ENCODE measurements around the gene RNF14. TPM values are rescaled to one million over a fixed set of nuclear protein-coding genes. Genes with fewer than 3 reads are reported as not detected.

RNF14 gene
- total RNA-seq, 5 donors from 2014 or later (not counting 1 experiment from before 2014, with no cell fraction given): 16.4 to 35.8 (median 28.2) TPM

GRCh38 chr5:141923448-141924313 is 45.2 kb upstream of the RNF14 start, which contains the start of gene DELE1:
Gene DELE1 (plus strand): TSS chr5:141923871. CDS start chr5:141923942, 71 bp downstream.
- Histone ChIP-seq H3K4me3 (ENCODE audit: control insufficient read depth in 1 of 2, extremely low read depth in 1 of 2, low read length in 1 of 2) (peak within 1 kb of the TSS; percentile 73 to 76), H3K27me3 (replicated peaks in 1 of 2; ENCODE audit: control insufficient read depth in 2 of 2, extremely low read depth in 1 of 2, insufficient read depth in 2 of 2, low read length in 1 of 2) (no peaks in the 10 kb centered on the region), H3K4me1 (ENCODE audit: control insufficient read depth in 1 of 2, extremely low read depth in 1 of 2, insufficient read depth in 2 of 2, low read length in 2 of 2) (peaks cover 5 to 24% of the 10 kb centered on the region in 2 experiments), H3K9me3 (no peaks in the 10 kb centered on the region), H3K27ac (ENCODE audit: low read length) (peak within 1 kb of the TSS; percentile 96), H3K36me3 (ENCODE audit: control insufficient read depth in 2 of 2, extremely low read depth in 1 of 2, insufficient read depth in 1 of 2, low read length in 1 of 2) (peaks cover 10 to 33% of the 10 kb centered on the region in 2 donors)
- ChIA-PET POLR2A (interaction anchor here (0.5 to 1.1 kb wide), 5 partner anchors 18 to 331 kb away, joined by 3 to 6 read pairs (median 3); no protein-coding TSS in a partner anchor), CTCF (interaction anchor here (0.5 to 2.7 kb wide), 15 partner anchors 10 to 603 kb away, joined by 3 to 12 read pairs (median 4); partner anchors contain the start of genes DIAPH1 (in 1 of the 2), HDAC3 (in 1 of the 2), RELL2 (in 1 of the 2) and RNF14 (in 1 of the 2))
- Mint-ChIP-seq H3K4me3 (peak within 1 kb of the TSS; percentile 89 to 93 (median 91)), H3K27ac (peak within 1 kb of the TSS; percentile 93 to 94), H3K27me3 (no peaks in the 10 kb centered on the region), H3K36me3 (peaks cover 34% of the 10 kb centered on the region), H3K9me3 (no peaks in the 10 kb centered on the region), H3K4me1 (peaks cover 35 to 43% (median 42%) of the 10 kb centered on the region in 3 donors)
- peak; percentile 96 to 98 (median 98) for ATAC-seq (replicated peaks in 1 of 4)
- peak; percentile 83 to 93 (median 87) for DNase-seq
- WGBS (ENCODE audit: insufficient coverage): under 1% methylated on average over 51 of the region's 53 CpGs

GRCh38 chr5:141926434-141926833 is 42.5 kb upstream of the RNF14 start:
- Histone ChIP-seq H3K4me1 (ENCODE audit: control insufficient read depth in 1 of 2, extremely low read depth in 1 of 2, insufficient read depth in 2 of 2, low read length in 2 of 2) (peaks cover 5 to 24% of the 10 kb centered on the region in 2 experiments), H3K27me3 (replicated peaks in 1 of 2; ENCODE audit: control insufficient read depth in 2 of 2, extremely low read depth in 1 of 2, insufficient read depth in 2 of 2, low read length in 1 of 2) (no peaks in the 10 kb centered on the region), H3K27ac (ENCODE audit: low read length) (no peak overlapping the region), H3K9me3 (no peaks in the 10 kb centered on the region), H3K4me3 (ENCODE audit: control insufficient read depth in 1 of 2, extremely low read depth in 1 of 2, low read length in 1 of 2) (no peak overlapping the region), H3K36me3 (ENCODE audit: control insufficient read depth in 2 of 2, extremely low read depth in 1 of 2, insufficient read depth in 1 of 2, low read length in 1 of 2) (peaks cover 17 to 61% of the 10 kb centered on the region in 2 donors)
- H3K36me3 Mint-ChIP-seq: peaks cover 52% of the 10 kb centered on the region
- peak overlapping the region in 1 of 3 donors; percentile 39 for H3K4me3 Mint-ChIP-seq
- ChIA-PET POLR2A (interaction anchor here in 1 of 2 donors (0.5 kb wide), 1 partner anchor 13 kb away, joined by 3 read pairs; no protein-coding TSS in a partner anchor), CTCF (interaction anchor here in 1 of 2 donors (0.7 kb wide), 1 partner anchor 293 kb away, joined by 3 read pairs; no protein-coding TSS in a partner anchor)
- peak overlapping the region in 1 of 2 donors; percentile 68 for H3K27ac Mint-ChIP-seq
- WGBS (ENCODE audit: insufficient coverage): 90% methylated on average over 1 of the region's 2 CpGs
- ATAC-seq (replicated peaks in 1 of 4) (no peak), DNase-seq (no peak)
- no peaks in the 10 kb centered on the region for H3K9me3 Mint-ChIP-seq
- H3K4me1 Mint-ChIP-seq: peaks cover 38 to 41% (median 40%) of the 10 kb centered on the region in 3 donors
- H3K27me3 Mint-ChIP-seq: no peaks in the 10 kb centered on the region

DNA sequence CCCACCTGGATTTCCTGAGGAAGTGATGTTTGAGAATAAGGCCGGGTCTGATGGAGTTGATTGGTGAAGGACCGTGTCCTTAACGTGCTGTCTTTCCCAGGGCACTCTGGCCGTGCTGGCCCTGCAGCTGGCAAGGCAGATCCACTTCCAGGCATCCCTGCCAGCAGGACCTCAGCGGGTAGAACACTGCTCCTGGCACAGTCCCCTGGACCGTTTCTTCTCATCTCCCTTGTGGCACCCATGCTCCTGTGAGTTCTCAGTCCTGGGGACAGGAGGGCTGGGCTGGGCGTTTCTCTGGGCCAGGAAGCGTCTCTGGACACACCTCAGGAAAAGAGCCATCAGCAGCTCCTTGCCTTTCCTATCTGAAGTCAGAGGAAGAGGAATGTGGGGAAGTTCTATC is 40.9 kb upstream of the RNF14 start:
- ChIA-PET POLR2A (interaction anchor here in 1 of 2 donors (1.1 kb wide), 1 partner anchor 78 kb away, joined by 3 read pairs; no protein-coding TSS in a partner anchor), CTCF (no interaction called here)
- Histone ChIP-seq H3K9me3 (no peaks in the 10 kb centered on the region), H3K27ac (ENCODE audit: low read length) (no peak overlapping the region), H3K36me3 (ENCODE audit: control insufficient read depth in 2 of 2, extremely low read depth in 1 of 2, insufficient read depth in 1 of 2, low read length in 1 of 2) (peaks cover 18 to 75% of the 10 kb centered on the region in 2 donors), H3K4me3 (ENCODE audit: control insufficient read depth in 1 of 2, extremely low read depth in 1 of 2, low read length in 1 of 2) (no peak overlapping the region), H3K27me3 (replicated peaks in 1 of 2; ENCODE audit: control insufficient read depth in 2 of 2, extremely low read depth in 1 of 2, insufficient read depth in 2 of 2, low read length in 1 of 2) (no peaks in the 10 kb centered on the region), H3K4me1 (ENCODE audit: control insufficient read depth in 1 of 2, extremely low read depth in 1 of 2, insufficient read depth in 2 of 2, low read length in 2 of 2) (peaks cover 4 to 18% of the 10 kb centered on the region in 2 experiments)
- no peaks in the 10 kb centered on the region for H3K27me3 Mint-ChIP-seq
- H3K4me3 Mint-ChIP-seq: no peak overlapping the region
- H3K4me1 Mint-ChIP-seq: peaks cover 33 to 37% (median 36%) of the 10 kb centered on the region in 3 donors
- DNase-seq (no peak), ATAC-seq (replicated peaks in 1 of 4) (no peak)
- no peak overlapping the region for H3K27ac Mint-ChIP-seq
- 85% methylated on average over 6 of the region's 8 CpGs for WGBS (ENCODE audit: insufficient coverage)
- no peaks in the 10 kb centered on the region for H3K9me3 Mint-ChIP-seq
- peaks cover 59% of the 10 kb centered on the region for H3K36me3 Mint-ChIP-seq

DNA sequence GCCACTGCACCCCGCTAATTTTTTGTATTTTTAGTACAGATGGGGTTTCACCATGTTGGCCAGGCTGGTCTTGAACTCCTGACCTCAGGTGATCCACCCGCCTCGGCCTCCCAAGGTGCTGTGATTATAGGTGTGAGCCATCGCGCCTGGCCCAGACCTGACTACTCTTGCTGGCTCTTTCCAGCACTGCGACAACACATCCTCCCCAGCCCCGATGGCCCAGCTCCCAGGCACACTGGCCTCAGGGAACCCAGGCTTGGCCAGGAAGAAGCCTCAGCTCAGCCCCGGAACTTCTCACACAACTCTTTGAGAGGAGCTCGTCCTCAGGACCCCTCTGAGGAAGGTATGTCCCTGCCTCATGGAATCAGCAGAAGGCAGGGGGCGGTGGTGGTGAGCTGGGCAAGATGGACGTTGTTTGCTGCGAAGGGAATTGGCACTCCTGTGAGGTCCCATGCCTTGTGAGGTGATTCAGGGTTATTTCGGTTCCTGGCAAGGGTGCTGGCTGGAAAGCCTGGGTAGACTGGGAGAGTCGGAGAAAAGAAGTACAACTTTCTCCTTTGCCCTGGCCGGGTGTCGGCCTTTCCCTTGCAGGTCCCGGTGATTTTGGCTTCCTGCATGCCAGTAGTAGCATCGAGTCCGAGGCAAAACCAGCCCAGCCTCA is 39.4 kb upstream of the RNF14 start:
- Mint-ChIP-seq H3K9me3 (no peaks in the 10 kb centered on the region), H3K4me1 (peaks cover 21 to 25% (median 24%) of the 10 kb centered on the region in 3 donors), H3K36me3 (peaks cover 64% of the 10 kb centered on the region), H3K4me3 (no peak overlapping the region), H3K27me3 (no peaks in the 10 kb centered on the region), H3K27ac (no peak overlapping the region)
- DNase-seq (no peak), ATAC-seq (replicated peaks in 1 of 4) (no peak)
- Histone ChIP-seq H3K36me3 (ENCODE audit: control insufficient read depth in 2 of 2, extremely low read depth in 1 of 2, insufficient read depth in 1 of 2, low read length in 1 of 2) (peaks cover 23 to 89% of the 10 kb centered on the region in 2 donors), H3K27me3 (replicated peaks in 1 of 2; ENCODE audit: control insufficient read depth in 2 of 2, extremely low read depth in 1 of 2, insufficient read depth in 2 of 2, low read length in 1 of 2) (no peaks in the 10 kb centered on the region), H3K4me1 (ENCODE audit: control insufficient read depth in 1 of 2, extremely low read depth in 1 of 2, insufficient read depth in 2 of 2, low read length in 2 of 2) (peaks cover 0 to 7% of the 10 kb centered on the region in 2 experiments), H3K27ac (ENCODE audit: low read length) (no peak overlapping the region), H3K9me3 (no peaks in the 10 kb centered on the region), H3K4me3 (ENCODE audit: control insufficient read depth in 1 of 2, extremely low read depth in 1 of 2, low read length in 1 of 2) (no peak overlapping the region)
- ChIA-PET POLR2A (interaction anchor here in 1 of 2 donors (0.6 kb wide), 1 partner anchor 13 kb away, joined by 3 read pairs; no protein-coding TSS in a partner anchor), CTCF (interaction anchor here in 1 of 2 donors (1.3 kb wide), 1 partner anchor 238 kb away, joined by 3 read pairs; no protein-coding TSS in a partner anchor)
- WGBS (ENCODE audit: insufficient coverage): 96% methylated on average over 16 of the region's 19 CpGs

DNA sequence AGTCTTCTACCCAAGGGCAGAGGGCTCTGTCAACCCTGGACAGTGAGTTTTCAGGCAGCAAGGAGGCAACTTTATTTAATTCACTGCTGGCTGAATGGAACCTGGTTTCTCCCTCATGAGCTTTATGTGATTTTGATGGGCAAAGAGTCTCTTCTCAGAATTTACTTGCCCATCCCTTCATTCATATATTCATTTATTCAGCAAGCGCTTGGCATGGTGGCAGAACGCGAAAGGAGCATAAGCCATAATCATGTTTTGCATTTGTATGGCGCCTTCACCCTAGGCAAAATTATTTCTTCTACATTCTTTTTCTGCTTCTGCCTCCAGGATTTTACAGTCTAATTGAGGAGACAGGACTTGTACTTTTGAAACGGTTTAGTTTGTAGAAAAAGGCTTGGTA is 37.2 kb upstream of the RNF14 start:
- Histone ChIP-seq H3K36me3 (ENCODE audit: control insufficient read depth in 2 of 2, extremely low read depth in 1 of 2, insufficient read depth in 1 of 2, low read length in 1 of 2) (peaks cover 25 to 96% of the 10 kb centered on the region in 2 donors), H3K27ac (ENCODE audit: low read length) (no peak overlapping the region), H3K27me3 (replicated peaks in 1 of 2; ENCODE audit: control insufficient read depth in 2 of 2, extremely low read depth in 1 of 2, insufficient read depth in 2 of 2, low read length in 1 of 2) (no peaks in the 10 kb centered on the region), H3K4me3 (ENCODE audit: control insufficient read depth in 1 of 2, extremely low read depth in 1 of 2, low read length in 1 of 2) (no peak overlapping the region), H3K4me1 (ENCODE audit: control insufficient read depth in 1 of 2, extremely low read depth in 1 of 2, insufficient read depth in 2 of 2, low read length in 2 of 2) (no peaks in the 10 kb centered on the region), H3K9me3 (no peaks in the 10 kb centered on the region)
- H3K27me3 Mint-ChIP-seq: no peaks in the 10 kb centered on the region
- H3K4me3 Mint-ChIP-seq: no peak overlapping the region
- ATAC-seq (replicated peaks in 1 of 4): no peak
- POLR2A ChIA-PET: no interaction called here
- WGBS (ENCODE audit: insufficient coverage): no CpG with 5 or more reads among the region's 5 CpGs
- CTCF ChIA-PET: no interaction called here
- H3K4me1 Mint-ChIP-seq: peaks cover 12 to 14% (median 13%) of the 10 kb centered on the region in 3 donors
- H3K27ac Mint-ChIP-seq: no peak overlapping the region
- DNase-seq: no peak
- peaks cover 65% of the 10 kb centered on the region for H3K36me3 Mint-ChIP-seq
- no peaks in the 10 kb centered on the region for H3K9me3 Mint-ChIP-seq

- Mint-ChIP-seq H3K36me3 (peaks cover 54% of the 10 kb centered on the region), H3K4me3 (no peak overlapping the region), H3K9me3 (no peaks in the 10 kb centered on the region), H3K27ac (no peak overlapping the region), H3K27me3 (no peaks in the 10 kb centered on the region), H3K4me1 (peaks cover under 1 to 6% (median 1%) of the 10 kb centered on the region in 3 donors)
- DNase-seq (no peak), ATAC-seq (replicated peaks in 1 of 4) (no peak)
- POLR2A ChIA-PET: no interaction called here
- Histone ChIP-seq H3K36me3 (ENCODE audit: control insufficient read depth in 2 of 2, extremely low read depth in 1 of 2, insufficient read depth in 1 of 2, low read length in 1 of 2) (peaks cover 24 to 92% of the 10 kb centered on the region in 2 donors), H3K4me1 (ENCODE audit: control insufficient read depth in 1 of 2, extremely low read depth in 1 of 2, insufficient read depth in 2 of 2, low read length in 2 of 2) (no peaks in the 10 kb centered on the region), H3K4me3 (ENCODE audit: control insufficient read depth in 1 of 2, extremely low read depth in 1 of 2, low read length in 1 of 2) (no peak overlapping the region), H3K9me3 (no peaks in the 10 kb centered on the region), H3K27ac (ENCODE audit: low read length) (no peak overlapping the region), H3K27me3 (replicated peaks in 1 of 2; ENCODE audit: control insufficient read depth in 2 of 2, extremely low read depth in 1 of 2, insufficient read depth in 2 of 2, low read length in 1 of 2) (no peaks in the 10 kb centered on the region)
- 100% methylated on average over 6 of the region's 7 CpGs for WGBS (ENCODE audit: insufficient coverage)
- CTCF ChIA-PET: no interaction called here
Measured at GRCh38 chr5:141933151-141933550, 35.8 kb upstream of the RNF14 start.
